ENCODE measurements around the gene RGR.

DNA sequence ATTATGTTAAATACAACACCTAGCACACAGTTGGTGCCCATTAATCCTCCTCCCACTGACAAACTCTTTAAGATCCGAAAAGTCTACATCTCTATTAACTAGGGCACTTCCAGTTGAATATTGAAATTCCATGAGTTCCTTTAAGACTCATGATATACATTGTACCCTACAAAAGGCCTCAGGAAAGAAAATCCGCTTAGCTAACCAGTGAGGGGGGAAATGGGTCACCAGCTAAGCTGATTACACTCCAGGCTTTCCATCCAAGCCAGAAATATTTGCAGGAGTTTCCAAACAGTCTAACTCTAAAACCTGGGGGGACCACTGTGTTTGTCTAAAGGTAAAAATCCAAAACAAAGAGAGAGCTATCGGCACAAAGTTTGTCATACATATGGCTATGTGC is 18.2 kb upstream of the RGR start:
- TF ChIP-seq, protein P1, sequence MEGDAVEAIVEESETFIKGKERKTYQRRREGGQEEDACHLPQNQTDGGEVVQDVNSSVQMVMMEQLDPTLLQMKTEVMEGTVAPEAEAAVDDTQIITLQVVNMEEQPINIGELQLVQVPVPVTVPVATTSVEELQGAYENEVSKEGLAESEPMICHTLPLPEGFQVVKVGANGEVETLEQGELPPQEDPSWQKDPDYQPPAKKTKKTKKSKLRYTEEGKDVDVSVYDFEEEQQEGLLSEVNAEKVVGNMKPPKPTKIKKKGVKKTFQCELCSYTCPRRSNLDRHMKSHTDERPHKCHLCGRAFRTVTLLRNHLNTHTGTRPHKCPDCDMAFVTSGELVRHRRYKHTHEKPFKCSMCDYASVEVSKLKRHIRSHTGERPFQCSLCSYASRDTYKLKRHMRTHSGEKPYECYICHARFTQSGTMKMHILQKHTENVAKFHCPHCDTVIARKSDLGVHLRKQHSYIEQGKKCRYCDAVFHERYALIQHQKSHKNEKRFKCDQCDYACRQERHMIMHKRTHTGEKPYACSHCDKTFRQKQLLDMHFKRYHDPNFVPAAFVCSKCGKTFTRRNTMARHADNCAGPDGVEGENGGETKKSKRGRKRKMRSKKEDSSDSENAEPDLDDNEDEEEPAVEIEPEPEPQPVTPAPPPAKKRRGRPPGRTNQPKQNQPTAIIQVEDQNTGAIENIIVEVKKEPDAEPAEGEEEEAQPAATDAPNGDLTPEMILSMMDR (conservative IDR thresholded peaks at IDR 0.05; ENCODE audit: low read depth, low read length) = no peak
- TF ChIP-seq EZH2 (IDR thresholded peaks at IDR 0.05; ENCODE audit: low read length, unreplicated experiment) = no peak

All from PC-3 (cell line).